GM18867 (cell line): ENCODE measurements around the gene ARG1.
"Not testable (repeated sequence)": the region's sequence is repeated elsewhere in the genome, so short reads cannot be mapped to it uniquely, and the experiment has no call there.

Experiments
- ATAC-seq: cut with Tn5 transposase; IDR thresholded peaks from one replicate; pipeline ENCODE4 v1.9.1; 2021; ENCODE audit warnings: mild to moderate bottlenecking, moderate library complexity; ENCODE audit not compliant: unreplicated experiment

ARG1 gene

GRCh38 chr6:131572686-131573415 is at the start of gene ARG1:
TSS of gene ARG1 (plus strand) at chr6:131573226. CDS start at chr6:131573283, 57 bp downstream.
- ATAC-seq: no peak

- no peak for ATAC-seq
These were observed 48.9 kb upstream of the ARG1 start for GRCh38 chr6:131523988-131524673.

- no peak for ATAC-seq
These were observed 48.2 kb upstream of the ARG1 start for GRCh38 chr6:131524695-131525336.

- not testable (repeated sequence) for ATAC-seq
These were observed 42.1 kb upstream of the ARG1 start for GRCh38 chr6:131530936-131531335.

GRCh38 chr6:131531681-131532080 is 41.3 kb upstream of the ARG1 start:
- not testable (repeated sequence) for ATAC-seq

- ATAC-seq: peak; percentile 93
These were observed 40.4 kb upstream of the ARG1 start for GRCh38 chr6:131532580-131533039.

- not testable (repeated sequence) for ATAC-seq
These were observed 34.4 kb upstream of the ARG1 start for GRCh38 chr6:131538615-131539014.

GRCh38 chr6:131545317-131545716 is 27.7 kb upstream of the ARG1 start:
- ATAC-seq: no peak

GRCh38 chr6:131547488-131547887 is 25.5 kb upstream of the ARG1 start:
- ATAC-seq: no peak

- ATAC-seq: no peak
These were observed 24.6 kb upstream of the ARG1 start for GRCh38 chr6:131548441-131548840.

- ATAC-seq: no peak
These were observed 23.2 kb upstream of the ARG1 start for GRCh38 chr6:131549811-131550210.

GRCh38 chr6:131551902-131552301 is 21.1 kb upstream of the ARG1 start:
- no peak for ATAC-seq

GRCh38 chr6:131552572-131552971 is 20.5 kb upstream of the ARG1 start:
- ATAC-seq: no peak

- no peak for ATAC-seq
These were observed 17.0 kb upstream of the ARG1 start for GRCh38 chr6:131555992-131556391.

- no peak for ATAC-seq
These were observed 14.1 kb upstream of the ARG1 start for GRCh38 chr6:131558922-131559321.

- ATAC-seq: no peak
These were observed 10.9 kb upstream of the ARG1 start for GRCh38 chr6:131561925-131562707.

GRCh38 chr6:131565056-131565455 is 8.0 kb upstream of the ARG1 start:
- no peak for ATAC-seq

- no peak for ATAC-seq
These were observed 4.3 kb upstream of the ARG1 start for GRCh38 chr6:131568726-131569125.

- no peak for ATAC-seq
These were observed 1.1 kb downstream of the ARG1 start for GRCh38 chr6:131574133-131574532.

- ATAC-seq: no peak
These were observed 1.7 kb downstream of the ARG1 start for GRCh38 chr6:131574686-131575085.
